Gastrocnemius medialis (tissue), 4 donors: ENCODE data around the gene ACYP1.

Experiments
- POLR2A ChIP-seq, 2 donors: fragments of 450-650 bp; IDR thresholded peaks; one replicate each; pipeline ENCODE4 v1.6.1; 2017; ENCODE audit warnings: antibody characterized with exemption in 2 of 2, mild to moderate bottlenecking in 2 of 2, moderate library complexity in 2 of 2
- TF ChIP-seq, protein P1 (sequence below), 5 experiments: fragments of 450-650 bp in 3 of 5; fragments of 200-600 bp in 2 of 5; sonication (generic) in 2 of 5; IDR thresholded peaks in 4 of 5; conservative IDR thresholded peaks in 1 of 5; 1 replicate in 4 of 5; 2 replicates in 1 of 5; pipeline ENCODE4 v1.5.1; 2016 to 2019; ENCODE audit warnings: antibody characterized with exemption in 5 of 5, mild to moderate bottlenecking in 3 of 5, moderate library complexity in 3 of 5

DNA sequence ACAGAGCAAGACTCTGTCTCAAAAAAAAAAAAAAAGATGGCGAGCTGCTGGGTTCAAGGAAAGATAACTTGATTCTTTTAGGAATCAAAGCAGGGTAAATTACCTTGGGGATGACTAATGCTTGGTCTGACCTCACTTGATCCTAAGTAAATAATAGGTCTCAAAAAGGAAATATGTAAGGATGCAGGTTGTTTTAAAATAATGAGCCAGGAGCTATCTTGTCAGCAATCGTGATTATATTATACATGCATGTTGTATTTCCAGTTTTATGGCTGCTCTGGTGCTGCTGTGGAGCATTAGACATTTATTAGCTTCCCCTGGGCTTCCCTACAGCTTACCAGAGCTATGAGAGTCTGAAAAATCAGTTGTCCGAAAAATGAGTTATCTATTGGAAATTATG is 58.5 kb downstream of the ACYP1 start:
- TF ChIP-seq, protein P1, sequence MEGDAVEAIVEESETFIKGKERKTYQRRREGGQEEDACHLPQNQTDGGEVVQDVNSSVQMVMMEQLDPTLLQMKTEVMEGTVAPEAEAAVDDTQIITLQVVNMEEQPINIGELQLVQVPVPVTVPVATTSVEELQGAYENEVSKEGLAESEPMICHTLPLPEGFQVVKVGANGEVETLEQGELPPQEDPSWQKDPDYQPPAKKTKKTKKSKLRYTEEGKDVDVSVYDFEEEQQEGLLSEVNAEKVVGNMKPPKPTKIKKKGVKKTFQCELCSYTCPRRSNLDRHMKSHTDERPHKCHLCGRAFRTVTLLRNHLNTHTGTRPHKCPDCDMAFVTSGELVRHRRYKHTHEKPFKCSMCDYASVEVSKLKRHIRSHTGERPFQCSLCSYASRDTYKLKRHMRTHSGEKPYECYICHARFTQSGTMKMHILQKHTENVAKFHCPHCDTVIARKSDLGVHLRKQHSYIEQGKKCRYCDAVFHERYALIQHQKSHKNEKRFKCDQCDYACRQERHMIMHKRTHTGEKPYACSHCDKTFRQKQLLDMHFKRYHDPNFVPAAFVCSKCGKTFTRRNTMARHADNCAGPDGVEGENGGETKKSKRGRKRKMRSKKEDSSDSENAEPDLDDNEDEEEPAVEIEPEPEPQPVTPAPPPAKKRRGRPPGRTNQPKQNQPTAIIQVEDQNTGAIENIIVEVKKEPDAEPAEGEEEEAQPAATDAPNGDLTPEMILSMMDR (IDR thresholded peaks at IDR 0.05 in 4 of 5, conservative IDR thresholded peaks at IDR 0.05 in 1 of 5): no peak
- TF ChIP-seq POLR2A (IDR thresholded peaks at IDR 0.05): no peak
